ENCODE results near the gene SYTL5. TPM values are rescaled to one million over a fixed set of nuclear protein-coding genes. Genes with fewer than 3 reads are reported as not detected.

The SYTL5 gene
- total and polyA plus RNA-seq, 7 experiments from 2014 or later, result 0.12 TPM; not detected in 6

- H3K36me3 ChIP-seq (ENCODE audit: control insufficient read depth in 2 of 3, insufficient read depth in 3 of 3, low read length in 3 of 3), result no peaks in the 10 kb centered on the region
- no peaks in the 10 kb centered on the region for H3K27me3 ChIP-seq (ENCODE audit: control insufficient read depth in 2 of 2, insufficient read depth in 2 of 2, low read length in 2 of 2)
- no peak overlapping the region for H3K4me3 ChIP-seq (ENCODE audit: low read length)
- H3K36me3 Mint-ChIP-seq, result no peaks in the 10 kb centered on the region
- intact Hi-C loops (cut with micrococcal nuclease), result no loop called here
- CTCF ChIA-PET, result no interaction called here
- no peaks in the 10 kb centered on the region for H3K4me1 ChIP-seq (ENCODE audit: control insufficient read depth in 2 of 2, insufficient read depth in 2 of 2, low read length in 2 of 2)
- ATAC-seq, result no peak
- POLR2A ChIA-PET, result no interaction called here
- peaks cover 0 to 10% (median 4%) of the 10 kb centered on the region in 5 donors for H3K27me3 Mint-ChIP-seq
- no peaks in the 10 kb centered on the region for H3K9me3 Mint-ChIP-seq
- no peak overlapping the region for H3K4me3 Mint-ChIP-seq
- no peak overlapping the region for H3K27ac Mint-ChIP-seq
- H3K27ac ChIP-seq (ENCODE audit: low read depth, low read length), result no peak overlapping the region
- H3K9me3 ChIP-seq (ENCODE audit: control insufficient read depth in 2 of 3, low read length in 3 of 3), result no peaks in the 10 kb centered on the region
- H3K4me1 Mint-ChIP-seq, result no peaks in the 10 kb centered on the region
- no peak for DNase-seq
These were observed 79.5 kb downstream of the SYTL5 start for GRCh38 chrX:38085813-38086212.

- H3K36me3 Mint-ChIP-seq, result no peaks in the 10 kb centered on the region
- no peak for ATAC-seq
- H3K27me3 Mint-ChIP-seq, result peaks cover 0 to 10% (median 4%) of the 10 kb centered on the region in 5 donors
- no peak for DNase-seq
- Histone ChIP-seq H3K4me3 (ENCODE audit: low read length) (no peak overlapping the region), H3K36me3 (ENCODE audit: control insufficient read depth in 2 of 3, insufficient read depth in 3 of 3, low read length in 3 of 3) (no peaks in the 10 kb centered on the region), H3K27me3 (ENCODE audit: control insufficient read depth in 2 of 2, insufficient read depth in 2 of 2, low read length in 2 of 2) (no peaks in the 10 kb centered on the region), H3K9me3 (ENCODE audit: control insufficient read depth in 2 of 3, low read length in 3 of 3) (no peaks in the 10 kb centered on the region), H3K4me1 (ENCODE audit: control insufficient read depth in 2 of 2, insufficient read depth in 2 of 2, low read length in 2 of 2) (no peaks in the 10 kb centered on the region), H3K27ac (ENCODE audit: low read depth, low read length) (no peak overlapping the region)
- POLR2A ChIA-PET, result interaction anchor here (0.6 kb wide), 1 partner anchor 683 kb away, joined by 3 read pairs; no protein-coding TSS in a partner anchor
- CTCF ChIA-PET, result no interaction called here
- no peak overlapping the region for H3K27ac Mint-ChIP-seq
- no peaks in the 10 kb centered on the region for H3K4me1 Mint-ChIP-seq
- intact Hi-C loops (cut with micrococcal nuclease), result no loop called here
- H3K4me3 Mint-ChIP-seq, result no peak overlapping the region
- no peaks in the 10 kb centered on the region for H3K9me3 Mint-ChIP-seq
These were observed 80.3 kb downstream of the SYTL5 start for GRCh38 chrX:38086451-38087215.

GRCh38 chrX:38087594-38087993, 81.2 kb downstream of the SYTL5 start:
- DNase-seq, result no peak
- Histone ChIP-seq H3K9me3 (ENCODE audit: control insufficient read depth in 2 of 3, low read length in 3 of 3) (no peaks in the 10 kb centered on the region), H3K27ac (ENCODE audit: low read depth, low read length) (no peak overlapping the region), H3K4me3 (ENCODE audit: low read length) (no peak overlapping the region), H3K36me3 (ENCODE audit: control insufficient read depth in 2 of 3, insufficient read depth in 3 of 3, low read length in 3 of 3) (no peaks in the 10 kb centered on the region), H3K27me3 (ENCODE audit: control insufficient read depth in 2 of 2, insufficient read depth in 2 of 2, low read length in 2 of 2) (no peaks in the 10 kb centered on the region), H3K4me1 (ENCODE audit: control insufficient read depth in 2 of 2, insufficient read depth in 2 of 2, low read length in 2 of 2) (no peaks in the 10 kb centered on the region)
- ATAC-seq, result no peak
- no peaks in the 10 kb centered on the region for H3K9me3 Mint-ChIP-seq
- ChIA-PET CTCF (no interaction called here), POLR2A (no interaction called here)
- no peak overlapping the region for H3K4me3 Mint-ChIP-seq
- H3K27ac Mint-ChIP-seq, result no peak overlapping the region
- peaks cover 0 to 1% (median under 1%) of the 10 kb centered on the region in 5 donors for H3K27me3 Mint-ChIP-seq
- H3K4me1 Mint-ChIP-seq, result no peaks in the 10 kb centered on the region
- H3K36me3 Mint-ChIP-seq, result no peaks in the 10 kb centered on the region
- intact Hi-C loops (cut with micrococcal nuclease), result no loop called here

DNA sequence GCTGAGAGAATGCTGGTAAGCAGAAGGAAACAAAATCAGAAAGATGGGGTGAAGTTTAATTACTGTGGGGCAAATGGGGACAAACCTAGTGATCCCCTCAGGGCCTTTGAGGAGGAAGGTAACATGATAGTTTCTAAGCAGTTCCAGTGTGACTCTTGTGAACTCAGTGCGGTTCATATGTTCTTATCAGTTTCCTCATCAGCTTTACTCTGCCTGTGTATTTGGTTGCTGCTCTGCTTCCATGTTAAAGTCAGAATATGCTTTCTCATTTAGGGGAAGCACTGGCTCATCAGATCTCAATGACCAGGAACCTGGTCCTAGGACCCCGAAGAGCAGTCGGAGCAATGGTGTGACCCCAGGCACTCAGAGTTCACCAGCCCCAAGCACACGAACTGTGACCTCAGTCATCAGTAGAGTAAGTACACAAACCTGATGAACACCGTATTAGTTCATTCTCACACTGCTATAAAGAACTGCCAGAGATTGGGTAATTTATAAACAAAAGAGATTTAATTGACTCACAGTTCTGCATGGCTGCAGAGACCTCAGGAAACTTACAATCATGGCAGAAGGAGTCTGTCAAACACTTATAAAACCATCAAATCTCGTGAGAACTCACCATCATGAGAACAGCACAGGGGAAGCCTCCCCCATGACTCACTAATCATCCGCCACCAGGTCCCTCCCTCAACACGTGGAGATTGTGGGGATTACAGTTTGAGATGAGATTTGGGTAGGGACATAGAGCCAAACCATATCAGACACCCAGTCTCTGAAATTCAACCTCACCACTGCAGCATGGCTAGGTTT, 83.0 kb downstream of the SYTL5 start:
- Mint-ChIP-seq H3K27ac (no peak overlapping the region), H3K4me1 (no peaks in the 10 kb centered on the region), H3K9me3 (no peaks in the 10 kb centered on the region), H3K36me3 (no peaks in the 10 kb centered on the region), H3K27me3 (no peaks in the 10 kb centered on the region), H3K4me3 (no peak overlapping the region)
- Histone ChIP-seq H3K9me3 (ENCODE audit: control insufficient read depth in 2 of 3, low read length in 3 of 3) (no peaks in the 10 kb centered on the region), H3K27ac (ENCODE audit: low read depth, low read length) (no peak overlapping the region), H3K27me3 (ENCODE audit: control insufficient read depth in 2 of 2, insufficient read depth in 2 of 2, low read length in 2 of 2) (no peaks in the 10 kb centered on the region), H3K36me3 (ENCODE audit: control insufficient read depth in 2 of 3, insufficient read depth in 3 of 3, low read length in 3 of 3) (no peaks in the 10 kb centered on the region), H3K4me1 (ENCODE audit: control insufficient read depth in 2 of 2, insufficient read depth in 2 of 2, low read length in 2 of 2) (no peaks in the 10 kb centered on the region), H3K4me3 (ENCODE audit: low read length) (no peak overlapping the region)
- POLR2A ChIA-PET, result no interaction called here
- no peak for ATAC-seq
- CTCF ChIA-PET, result no interaction called here
- intact Hi-C loops (cut with micrococcal nuclease), result no loop called here
- no peak for DNase-seq

GRCh38 chrX:38095971-38096529, 89.7 kb downstream of the SYTL5 start:
- H3K4me1 ChIP-seq (ENCODE audit: control insufficient read depth in 2 of 2, insufficient read depth in 2 of 2, low read length in 2 of 2), result no peaks in the 10 kb centered on the region
- CTCF ChIA-PET, result no interaction called here
- peak overlapping the region in 1 of 10 donors; percentile 24 for H3K4me3 Mint-ChIP-seq
- DNase-seq (no peak), ATAC-seq (no peak)
- intact Hi-C loops (cut with micrococcal nuclease), result no loop called here
- POLR2A ChIA-PET, result no interaction called here
- no peaks in the 10 kb centered on the region for H3K27me3 ChIP-seq (ENCODE audit: control insufficient read depth in 2 of 2, insufficient read depth in 2 of 2, low read length in 2 of 2)
- no peak overlapping the region for H3K27ac ChIP-seq (ENCODE audit: low read depth, low read length)
- no peak overlapping the region for H3K4me3 ChIP-seq (ENCODE audit: low read length)
- H3K9me3 Mint-ChIP-seq, result peaks cover 0 to 26% (median 2%) of the 10 kb centered on the region in 11 donors
- H3K36me3 Mint-ChIP-seq, result no peaks in the 10 kb centered on the region
- H3K27ac Mint-ChIP-seq, result no peak overlapping the region
- no peaks in the 10 kb centered on the region for H3K9me3 ChIP-seq (ENCODE audit: control insufficient read depth in 2 of 3, low read length in 3 of 3)
- no peaks in the 10 kb centered on the region for H3K27me3 Mint-ChIP-seq
- no peaks in the 10 kb centered on the region for H3K36me3 ChIP-seq (ENCODE audit: control insufficient read depth in 2 of 3, insufficient read depth in 3 of 3, low read length in 3 of 3)
- H3K4me1 Mint-ChIP-seq, result peaks cover 0 to 2% (median 0%) of the 10 kb centered on the region in 7 donors

GRCh38 chrX:38099688-38100087, 93.3 kb downstream of the SYTL5 start:
- no peaks in the 10 kb centered on the region for H3K9me3 ChIP-seq (ENCODE audit: control insufficient read depth in 2 of 3, low read length in 3 of 3)
- intact Hi-C loops (cut with micrococcal nuclease), result no loop called here
- no peak for DNase-seq
- Mint-ChIP-seq H3K4me1 (peaks cover 0 to 4% (median 0%) of the 10 kb centered on the region in 7 donors), H3K36me3 (no peaks in the 10 kb centered on the region), H3K27ac (no peak overlapping the region), H3K9me3 (peaks cover 0 to 26% (median 6%) of the 10 kb centered on the region in 11 donors), H3K4me3 (no peak overlapping the region), H3K27me3 (no peaks in the 10 kb centered on the region)
- ChIA-PET CTCF (no interaction called here), POLR2A (no interaction called here)
- ATAC-seq, result no peak
- no peaks in the 10 kb centered on the region for H3K36me3 ChIP-seq (ENCODE audit: control insufficient read depth in 2 of 3, insufficient read depth in 3 of 3, low read length in 3 of 3)
- no peak overlapping the region for H3K27ac ChIP-seq (ENCODE audit: low read depth, low read length)
- no peaks in the 10 kb centered on the region for H3K27me3 ChIP-seq (ENCODE audit: control insufficient read depth in 2 of 2, insufficient read depth in 2 of 2, low read length in 2 of 2)
- H3K4me1 ChIP-seq (ENCODE audit: control insufficient read depth in 2 of 2, insufficient read depth in 2 of 2, low read length in 2 of 2), result no peaks in the 10 kb centered on the region
- H3K4me3 ChIP-seq (ENCODE audit: low read length), result no peak overlapping the region
